GM18867 (cell line): ENCODE data around the gene LSAMP.

Experiments
- ATAC-seq: cut with Tn5 transposase; IDR thresholded peaks from one replicate; pipeline ENCODE4 v1.9.1; 2021; ENCODE audit warnings: mild to moderate bottlenecking, moderate library complexity; ENCODE audit not compliant: unreplicated experiment

The LSAMP gene

DNA sequence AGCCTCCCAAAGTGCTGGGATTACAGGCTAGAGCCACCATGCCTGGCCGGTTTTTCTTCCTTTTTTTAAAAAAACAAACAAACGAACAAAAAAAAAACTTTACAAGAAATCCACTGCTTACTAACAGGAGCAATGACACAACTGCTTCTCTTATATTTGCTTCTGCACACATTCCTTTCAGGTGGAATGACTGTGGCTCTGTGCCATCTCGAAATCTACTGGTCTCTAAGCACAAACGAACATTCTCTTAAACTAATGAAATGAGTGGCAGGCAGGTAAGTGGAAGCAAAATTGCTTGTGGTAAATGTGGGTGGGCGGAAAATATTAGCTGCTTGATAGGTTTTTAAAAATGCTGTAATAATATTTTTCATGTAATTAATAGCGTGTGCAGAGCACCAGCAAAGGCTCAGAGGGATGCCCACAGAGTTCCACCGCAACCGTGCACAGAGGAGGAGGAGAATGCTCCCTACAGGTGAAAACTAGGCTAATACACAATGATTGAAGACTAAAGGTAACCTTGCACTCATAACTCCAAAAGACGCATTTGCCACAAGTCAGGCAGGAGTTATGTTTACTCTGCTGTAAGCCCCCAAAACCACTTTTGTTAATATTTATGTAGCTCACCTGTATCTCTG lies 77.4 kb downstream of the LSAMP start:
- ATAC-seq = no peak

DNA sequence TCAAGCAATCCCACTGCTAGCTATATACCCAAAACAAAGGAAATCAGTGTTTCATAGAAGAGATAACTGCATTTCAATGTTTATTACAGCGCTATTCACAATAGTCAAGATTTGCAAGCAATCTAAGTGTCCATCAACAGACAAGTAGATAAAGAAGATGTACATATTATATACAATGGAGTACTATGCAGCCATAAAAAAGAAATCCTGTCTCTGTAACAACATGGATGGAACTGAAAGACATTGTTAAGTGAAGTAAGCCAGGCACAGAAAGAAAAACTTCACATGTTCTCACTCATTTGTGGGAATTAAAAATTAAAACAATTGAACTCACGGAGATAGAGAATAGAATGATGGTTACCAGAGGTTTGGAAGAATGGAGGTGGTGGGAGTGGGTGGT lies 89.2 kb downstream of the LSAMP start:
- no peak for ATAC-seq

DNA sequence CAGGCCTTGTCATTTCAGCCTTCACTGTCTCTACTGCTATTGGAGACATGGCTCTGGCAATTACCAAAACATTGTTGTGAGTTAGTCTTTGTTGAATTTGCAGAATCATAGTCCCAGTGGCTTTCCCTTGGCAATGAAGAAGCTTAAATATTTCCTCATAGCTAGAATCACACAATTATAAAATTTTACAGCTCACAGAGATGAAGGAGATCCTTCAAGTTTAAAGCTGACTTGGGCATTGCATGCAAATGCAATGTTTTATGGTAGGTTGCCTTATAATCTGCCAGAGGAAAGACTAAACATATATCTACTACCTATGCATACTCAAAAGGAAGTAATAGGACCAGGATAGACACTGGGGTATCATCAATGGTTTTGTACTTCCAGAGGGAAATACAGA lies 90.9 kb downstream of the LSAMP start:
- ATAC-seq = no peak

DNA sequence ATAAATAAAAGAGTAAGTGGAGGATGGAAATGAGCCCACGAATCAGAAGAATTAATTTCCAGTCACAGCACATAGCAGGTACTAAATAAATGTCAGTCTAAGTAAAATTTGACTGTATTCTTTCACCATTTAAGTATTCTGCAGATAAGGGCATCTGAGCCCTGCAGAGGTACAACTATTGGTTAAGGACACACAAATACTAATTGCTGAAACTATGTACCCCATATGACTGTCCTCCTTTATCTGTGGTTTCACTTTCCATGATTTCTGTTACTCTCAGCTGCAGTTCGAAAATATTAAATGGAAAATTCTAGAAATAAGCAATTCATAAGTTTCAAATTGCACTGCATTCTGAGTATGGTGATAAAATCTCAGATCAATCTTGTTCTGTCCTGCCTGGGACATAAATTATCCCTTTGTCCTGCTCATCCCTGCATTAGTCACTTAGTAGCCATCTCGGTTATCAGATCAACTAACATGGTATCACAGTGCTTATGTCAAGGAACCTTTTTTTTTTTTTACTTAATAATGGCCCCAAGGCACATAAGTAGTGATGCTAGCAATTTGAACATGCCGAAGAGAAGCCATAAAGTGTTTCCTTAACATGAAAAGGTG lies 95.1 kb downstream of the LSAMP start:
- ATAC-seq = no peak

DNA sequence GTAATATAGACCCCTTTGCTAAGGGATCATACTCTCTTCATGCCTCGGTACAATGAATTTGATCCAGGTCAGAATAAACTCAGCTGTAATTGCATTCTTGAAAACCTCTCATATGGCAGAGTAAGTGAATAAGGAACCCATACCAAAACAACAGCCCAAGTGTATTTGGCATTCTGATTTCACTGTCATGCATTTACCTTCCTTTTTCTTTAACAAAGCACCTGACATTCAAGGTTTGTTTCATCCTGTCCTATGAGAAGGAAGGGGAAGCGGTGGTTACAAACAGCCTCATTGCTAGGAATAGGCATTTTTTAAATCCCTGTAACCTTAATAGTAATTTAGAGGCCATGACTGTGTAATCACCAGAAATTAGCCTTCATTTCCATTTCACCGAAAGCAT lies 97.1 kb downstream of the LSAMP start:
- ATAC-seq = no peak

DNA sequence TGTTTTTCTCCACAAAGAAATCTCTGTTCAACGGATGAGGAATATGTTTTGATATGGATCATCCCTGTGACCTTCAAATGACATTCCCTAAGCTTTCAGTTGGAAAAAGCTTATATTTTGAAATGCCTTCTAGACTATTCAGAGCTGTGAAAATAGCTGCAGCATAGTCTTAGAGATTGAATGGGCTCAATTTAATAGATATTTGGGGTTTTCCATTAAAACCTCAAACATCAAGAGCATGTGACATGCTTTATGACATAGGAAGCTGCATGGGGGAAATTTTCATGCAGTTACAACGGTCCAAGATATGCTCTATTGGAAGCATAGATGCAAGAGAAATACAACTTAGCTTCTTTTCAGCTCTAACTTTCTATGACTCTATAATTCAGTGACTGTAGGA lies 102.8 kb downstream of the LSAMP start:
- no peak for ATAC-seq

DNA sequence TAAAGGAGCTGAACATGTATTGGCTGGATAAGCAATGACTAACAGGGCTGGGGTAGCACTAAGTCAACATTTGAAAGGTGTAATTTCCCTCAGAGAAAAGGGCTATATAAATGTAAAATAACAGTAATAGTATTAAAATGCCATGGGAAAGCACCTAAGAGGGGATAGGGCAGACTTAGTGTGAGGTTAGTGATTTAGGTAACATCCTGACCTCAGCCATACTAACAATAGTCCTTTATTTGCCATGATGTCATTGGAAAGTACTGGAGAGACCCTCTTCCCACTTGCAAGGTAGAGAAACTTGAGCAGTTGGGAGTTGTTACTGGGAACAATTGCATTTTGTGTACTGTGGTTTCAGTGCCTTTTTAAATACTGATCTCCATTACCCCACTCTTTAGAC lies 103.4 kb downstream of the LSAMP start:
- no peak for ATAC-seq

DNA sequence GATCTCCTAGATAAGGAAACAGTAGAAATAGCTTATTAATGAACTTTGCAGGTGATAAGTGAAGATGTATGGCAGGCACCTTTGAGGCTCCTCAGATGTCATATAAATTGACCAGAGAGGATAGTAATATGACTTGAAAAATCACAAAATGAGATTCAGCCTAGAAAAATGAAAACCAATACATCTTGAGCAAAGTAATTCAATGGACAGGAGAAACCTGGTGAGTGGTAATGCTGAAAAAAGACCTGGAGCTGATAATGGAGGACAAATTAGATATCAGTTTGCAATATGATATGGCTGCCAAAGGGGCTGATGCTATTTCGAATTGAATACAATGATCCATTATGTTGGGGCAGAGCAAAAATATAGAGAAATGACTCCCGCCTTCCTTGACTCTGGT lies 103.9 kb downstream of the LSAMP start:
- no peak for ATAC-seq

DNA sequence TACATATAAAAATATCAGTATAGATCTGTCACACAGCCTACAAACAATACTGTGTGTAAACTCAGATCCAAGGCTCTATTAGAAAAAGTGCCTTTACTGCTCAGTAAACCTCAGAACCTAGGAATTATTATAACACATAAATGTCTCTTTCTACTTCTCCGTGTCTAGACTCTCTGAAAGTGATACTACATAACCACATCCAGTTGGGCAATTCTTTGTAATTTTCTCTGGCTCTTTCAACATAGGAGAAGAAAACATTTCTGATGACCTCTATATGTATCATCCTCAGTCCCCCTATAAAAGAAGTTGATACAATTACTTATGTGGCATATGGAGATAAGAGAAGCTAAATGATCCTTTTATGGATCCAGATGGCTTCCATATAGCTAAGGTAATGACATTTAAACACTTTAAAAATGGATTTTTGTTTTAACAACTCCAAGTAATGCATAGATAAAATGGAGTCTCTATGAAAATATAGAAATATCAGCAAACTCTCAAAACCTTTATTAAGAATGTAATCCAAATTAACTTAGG lies 104.5 kb downstream of the LSAMP start:
- ATAC-seq = no peak

DNA sequence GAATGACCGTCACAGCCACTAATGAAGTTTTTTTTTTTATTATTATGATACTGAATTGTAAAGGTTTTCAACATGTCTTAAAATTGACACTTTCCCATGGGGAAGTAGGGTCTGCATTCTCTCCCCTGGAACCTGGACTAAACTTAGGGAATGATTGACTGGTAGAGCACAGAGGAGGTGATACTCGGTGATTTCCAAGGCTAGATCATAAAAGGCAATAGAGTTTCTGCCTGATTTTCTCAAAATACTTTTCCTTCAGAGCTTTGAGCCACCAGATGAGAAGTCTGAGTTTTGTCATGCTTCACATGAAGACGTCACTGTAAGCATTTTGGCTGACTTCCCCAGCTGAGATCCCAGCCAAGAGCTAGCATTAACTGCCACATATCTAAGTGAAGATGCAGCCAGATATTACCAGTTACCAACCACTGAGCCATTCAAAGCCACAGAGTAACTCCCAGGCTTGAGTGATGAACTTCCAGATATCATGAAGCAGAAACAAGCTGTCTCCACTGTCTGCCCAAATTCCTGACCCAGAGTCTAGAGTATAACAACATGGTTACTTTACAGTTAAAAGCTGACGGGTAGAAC lies 105.8 kb downstream of the LSAMP start:
- ATAC-seq = no peak

DNA sequence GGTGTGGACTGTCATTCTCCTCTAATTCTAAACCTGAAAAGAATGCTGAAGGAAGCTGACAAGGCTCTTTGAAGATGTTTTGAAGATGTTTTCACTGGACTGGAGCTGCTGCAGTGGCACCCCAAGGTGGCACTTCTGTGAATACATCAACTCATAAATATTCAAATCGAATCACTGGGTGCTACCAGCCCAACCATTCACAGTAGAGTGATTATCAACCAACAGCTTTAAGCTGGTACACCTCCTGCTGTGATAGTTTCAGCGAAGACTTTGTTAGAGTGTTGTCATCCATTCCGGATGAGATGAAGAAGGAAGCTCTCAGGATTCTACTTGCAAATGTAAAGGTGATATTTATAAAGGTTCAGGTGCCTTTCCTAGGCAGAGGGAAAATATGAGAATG lies 106.6 kb downstream of the LSAMP start:
- no peak for ATAC-seq

DNA sequence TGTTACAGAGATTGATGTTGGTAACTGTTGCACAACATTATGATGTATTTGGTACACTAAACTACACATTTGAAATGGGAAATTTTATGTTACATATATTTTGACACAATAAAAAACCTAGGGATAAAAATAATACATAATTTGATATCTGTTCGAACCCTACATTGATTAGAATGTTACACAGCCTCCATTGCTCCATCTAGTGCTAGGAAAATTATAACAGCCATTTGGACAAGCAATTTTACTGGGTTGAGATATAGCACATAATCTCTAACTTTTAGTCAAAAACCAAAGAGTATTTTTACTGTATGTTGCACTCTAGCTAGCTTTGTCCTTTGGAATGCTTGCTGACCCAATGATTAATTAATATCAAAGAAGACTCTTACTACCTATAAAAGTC lies 108.1 kb downstream of the LSAMP start:
- ATAC-seq = no peak

DNA sequence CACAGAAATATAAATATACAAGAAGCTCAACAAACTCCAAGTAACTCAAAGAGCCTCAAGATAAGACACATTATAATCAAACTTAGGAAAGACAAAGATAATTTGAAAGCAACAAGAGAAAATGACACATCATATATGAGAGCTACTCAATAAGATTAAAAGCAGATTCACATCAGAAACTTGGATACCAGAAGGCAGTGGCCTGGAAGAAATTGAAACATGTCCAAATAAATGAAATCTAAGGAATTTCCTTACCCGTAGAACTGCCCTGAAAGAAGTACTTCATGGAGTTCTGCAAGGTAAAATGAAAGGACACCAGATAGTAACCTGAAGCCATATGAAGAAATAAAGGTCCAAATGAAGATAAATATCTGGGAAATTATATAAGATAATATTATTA lies 113.9 kb downstream of the LSAMP start:
- ATAC-seq = no peak

DNA sequence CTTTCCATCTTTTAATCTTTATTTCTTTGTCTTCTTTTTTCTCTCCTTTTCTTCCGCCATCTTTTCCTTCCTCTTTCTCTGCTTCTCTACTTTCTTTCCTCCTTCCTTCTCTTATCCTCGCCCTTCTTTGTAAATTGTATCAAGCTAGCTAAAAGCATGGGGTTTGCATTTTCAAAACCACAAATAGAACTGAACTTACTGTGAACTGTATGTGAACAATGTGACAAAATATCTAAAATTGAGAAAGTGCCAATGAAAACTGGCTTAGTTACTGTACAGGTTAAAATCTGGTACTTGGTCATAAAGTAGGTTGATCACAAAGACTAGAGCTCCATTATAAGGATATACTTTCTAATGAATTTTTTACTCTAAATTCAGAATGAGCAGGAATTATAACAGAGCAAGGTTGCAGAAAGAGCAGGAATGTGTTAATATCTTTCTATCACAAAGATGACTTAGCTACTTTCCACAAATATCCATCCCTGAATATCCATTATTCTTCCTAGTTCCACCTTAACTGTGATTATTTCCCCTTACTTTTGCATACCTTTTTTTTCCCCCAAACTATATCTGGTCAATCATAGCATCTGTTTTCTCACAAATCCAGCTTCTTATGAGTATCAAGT lies 122.4 kb downstream of the LSAMP start:
- no peak for ATAC-seq

DNA sequence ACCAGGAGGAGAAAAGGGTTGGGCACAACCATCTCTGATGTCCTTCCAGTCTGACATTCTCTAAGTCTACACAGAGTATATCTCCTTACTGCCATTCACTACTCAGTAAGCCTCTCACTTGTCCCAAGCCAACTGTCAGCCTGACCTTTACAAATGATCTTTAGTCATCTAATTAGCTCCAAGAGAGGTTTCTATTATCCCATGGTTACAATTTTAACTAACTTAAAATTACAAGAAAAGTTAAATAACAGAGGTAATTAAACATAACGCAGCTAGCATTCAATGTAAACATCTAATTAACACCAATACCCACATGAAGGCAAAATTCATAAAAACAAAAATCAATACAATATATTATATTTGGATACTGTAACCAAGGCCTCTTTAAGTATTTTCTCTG lies 126.9 kb downstream of the LSAMP start:
- ATAC-seq = no peak

DNA sequence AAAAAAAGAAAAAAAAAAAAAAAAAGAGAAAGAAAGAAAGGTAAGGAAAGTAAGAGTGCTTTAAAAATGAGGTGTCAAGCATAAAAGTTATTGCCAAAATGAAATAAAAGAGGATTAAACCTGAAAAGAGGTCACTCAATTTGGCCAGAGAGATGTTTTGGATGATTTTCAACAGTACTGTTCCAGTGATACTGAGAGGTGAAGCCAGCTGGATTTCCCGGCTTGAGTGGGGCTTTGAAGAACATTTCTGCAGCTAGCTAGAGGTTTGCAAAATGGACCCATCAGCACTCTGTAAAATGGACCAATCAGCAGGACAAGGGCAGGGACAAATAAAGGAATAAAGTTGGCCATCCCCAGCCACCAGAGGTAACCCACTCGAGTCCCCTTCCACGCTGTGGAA lies 128.5 kb downstream of the LSAMP start:
- ATAC-seq = no peak

DNA sequence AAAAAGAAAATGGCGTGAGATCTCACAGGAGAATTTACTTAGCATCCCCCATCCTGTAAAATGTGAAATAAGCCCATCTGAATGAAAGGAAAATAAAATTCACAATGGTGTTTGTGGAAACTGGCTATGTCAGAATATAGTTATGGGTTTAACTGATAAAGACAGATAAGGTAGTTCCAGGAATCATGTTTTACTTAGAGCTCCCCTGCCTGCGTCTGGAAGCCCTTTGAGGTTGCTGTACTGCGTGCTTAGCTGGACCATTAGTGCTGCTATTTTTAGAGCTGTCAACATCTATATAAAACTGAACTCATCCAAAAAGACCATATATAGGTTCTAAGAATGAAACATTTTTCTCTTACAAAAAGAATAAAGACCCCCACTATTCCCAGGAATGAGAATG lies 130.8 kb downstream of the LSAMP start:
- ATAC-seq = no peak

DNA sequence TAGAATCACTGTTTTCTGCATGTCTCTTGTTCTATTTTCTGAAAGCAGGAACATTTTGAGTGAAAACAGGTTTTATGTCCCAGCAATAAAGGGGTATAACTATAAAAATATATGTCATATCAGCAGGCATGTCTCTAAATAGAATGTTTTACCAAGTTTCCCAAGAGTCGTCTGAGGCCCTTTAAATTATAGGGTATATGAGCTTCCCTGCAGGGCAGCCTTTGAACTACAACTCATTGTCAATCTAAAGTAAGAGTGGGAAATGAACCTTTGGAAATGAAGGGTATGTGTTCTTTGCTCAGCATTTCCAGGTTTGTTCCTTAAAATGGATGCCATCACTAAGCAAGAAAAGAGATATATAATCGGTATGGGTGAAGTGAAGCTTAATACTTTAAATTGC lies 138.6 kb downstream of the LSAMP start:
- no peak for ATAC-seq

DNA sequence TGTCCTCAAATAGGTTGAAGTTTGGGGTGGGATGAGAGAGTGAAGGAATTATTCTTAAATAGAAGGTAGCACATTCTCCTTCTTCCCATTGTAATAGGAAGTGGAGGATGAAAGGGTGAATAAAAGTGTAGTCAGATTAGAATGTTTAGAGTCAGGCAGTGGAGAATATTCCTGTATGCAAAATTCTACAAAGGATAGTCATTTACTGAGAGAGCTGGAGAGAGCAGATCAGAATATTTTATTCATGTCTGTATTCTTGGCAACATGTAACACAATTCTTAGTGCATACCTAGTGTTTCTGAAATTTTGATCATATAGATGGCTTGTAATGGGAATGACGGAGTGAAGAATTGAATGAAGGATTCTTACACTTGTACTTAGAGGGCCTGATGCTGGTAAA lies 139.1 kb downstream of the LSAMP start:
- no peak for ATAC-seq

DNA sequence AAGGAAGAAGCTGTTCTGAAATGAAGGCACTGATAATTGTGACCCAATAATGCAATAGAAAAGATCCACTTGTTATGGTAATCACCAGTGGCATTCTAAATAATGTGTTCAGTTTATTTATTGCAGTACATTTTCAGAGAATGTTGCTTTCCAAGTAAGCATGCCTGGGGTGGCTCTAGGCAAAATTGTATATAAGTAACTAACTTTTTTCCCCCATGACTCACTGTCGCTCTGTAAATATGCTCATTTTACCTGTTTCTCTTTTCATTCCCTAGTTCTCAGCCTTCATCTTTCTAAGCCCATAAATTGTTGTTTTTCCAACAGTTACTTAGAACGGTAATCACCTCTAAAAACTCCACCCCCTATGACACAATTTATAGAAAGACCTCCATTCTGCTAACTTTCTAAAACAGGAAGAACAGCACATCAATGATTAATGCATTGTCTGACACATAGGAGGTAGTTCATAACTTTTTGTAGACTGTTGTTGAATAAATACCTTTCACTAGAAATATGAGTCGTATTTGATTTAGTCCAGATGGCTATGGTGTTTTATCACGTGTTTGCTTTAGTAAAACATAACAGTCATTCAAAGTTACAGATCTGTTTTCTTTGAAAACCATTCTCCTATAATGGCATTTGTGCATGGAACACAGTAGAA lies 143.1 kb downstream of the LSAMP start:
- ATAC-seq = no peak

DNA sequence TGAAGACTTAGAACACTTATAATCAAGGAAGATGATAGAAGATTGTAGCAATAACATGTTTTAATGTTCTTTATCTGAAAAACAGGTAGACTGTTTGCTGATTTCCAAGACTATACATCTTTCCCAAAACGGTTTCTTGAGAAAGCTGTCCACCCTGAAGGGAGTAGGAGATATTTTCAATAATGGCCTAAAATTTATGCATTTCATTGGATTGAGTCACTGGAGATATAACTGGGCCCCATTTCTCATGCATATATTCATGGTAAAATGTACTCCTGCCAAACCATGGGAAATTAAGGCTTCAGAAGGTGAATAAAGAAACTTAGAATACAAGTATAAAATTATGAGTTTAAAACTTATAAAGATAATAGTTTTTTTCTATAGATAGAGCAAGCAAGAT lies 143.9 kb downstream of the LSAMP start:
- ATAC-seq = no peak

DNA sequence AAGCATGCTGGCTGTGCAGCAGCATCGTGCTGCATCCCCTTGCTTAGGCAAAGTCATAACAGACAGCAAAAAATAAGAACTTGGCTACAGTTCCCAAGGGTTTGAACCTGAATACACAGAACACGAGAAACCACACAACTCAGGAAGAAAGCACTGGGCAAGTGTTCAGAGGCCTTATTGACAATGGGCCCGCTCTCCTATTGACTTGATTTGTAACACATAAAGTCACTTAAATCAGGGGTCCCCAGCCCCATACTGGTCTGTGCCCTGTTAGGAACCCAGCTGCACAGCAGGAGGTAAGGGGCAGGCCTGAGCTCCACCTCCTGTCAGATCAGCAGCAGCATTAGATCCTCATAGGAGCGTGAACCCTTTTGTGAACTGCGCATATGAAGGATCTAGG lies 145.1 kb downstream of the LSAMP start:
- no peak for ATAC-seq
